ENCODE measurements around the gene FRMD6.

FRMD6 gene

GRCh38 chr14:51674294-51675002 lies 22.7 kb downstream of the FRMD6 start:
- no peak for DNase-seq

- no peak for DNase-seq
Measured at GRCh38 chr14:51676549-51676948, 24.8 kb downstream of the FRMD6 start.

- DNase-seq: no peak
Measured at GRCh38 chr14:51677266-51677665, 25.6 kb downstream of the FRMD6 start.

GRCh38 chr14:51677738-51678137 lies 26.0 kb downstream of the FRMD6 start:
- DNase-seq: no peak

GRCh38 chr14:51680031-51680430 lies 28.3 kb downstream of the FRMD6 start:
- DNase-seq: no peak

- DNase-seq: no peak
Measured at GRCh38 chr14:51681411-51681810, 29.7 kb downstream of the FRMD6 start.

GRCh38 chr14:51682411-51682810 lies 30.7 kb downstream of the FRMD6 start:
- no peak for DNase-seq

GRCh38 chr14:51684760-51685159 lies 33.0 kb downstream of the FRMD6 start:
- no peak for DNase-seq

- no peak for DNase-seq
Measured at GRCh38 chr14:51691176-51691575, 39.5 kb downstream of the FRMD6 start.

- no peak for DNase-seq
Measured at GRCh38 chr14:51692646-51693045, 40.9 kb downstream of the FRMD6 start.

- no peak for DNase-seq
Measured at GRCh38 chr14:51697848-51698247, 46.1 kb downstream of the FRMD6 start.

GRCh38 chr14:51701951-51702350 lies 50.2 kb downstream of the FRMD6 start:
- no peak for DNase-seq

- DNase-seq: no peak
Measured at GRCh38 chr14:51703787-51704186, 52.1 kb downstream of the FRMD6 start.

GRCh38 chr14:51704545-51704944 lies 52.8 kb downstream of the FRMD6 start:
- DNase-seq: no peak

- DNase-seq: no peak
Measured at GRCh38 chr14:51707327-51707726, 55.6 kb downstream of the FRMD6 start.

- no peak for DNase-seq
Measured at GRCh38 chr14:51711505-51711904, 59.8 kb downstream of the FRMD6 start.

- DNase-seq: no peak
Measured at GRCh38 chr14:51715250-51715649, 63.5 kb downstream of the FRMD6 start.

- DNase-seq: no peak
Measured at GRCh38 chr14:51715742-51716141, 64.0 kb downstream of the FRMD6 start.

- DNase-seq: no peak
Measured at GRCh38 chr14:51716610-51717009, 64.9 kb downstream of the FRMD6 start.

GRCh38 chr14:51717766-51718165 lies 66.1 kb downstream of the FRMD6 start:
- DNase-seq: no peak

GRCh38 chr14:51719955-51720354 lies 68.2 kb downstream of the FRMD6 start:
- no peak for DNase-seq

GRCh38 chr14:51723990-51724389 lies 72.3 kb downstream of the FRMD6 start:
- DNase-seq: no peak

GRCh38 chr14:51724650-51725049 lies 72.9 kb downstream of the FRMD6 start:
- no peak for DNase-seq

- DNase-seq: no peak
Measured at GRCh38 chr14:51725061-51725460, 73.4 kb downstream of the FRMD6 start.

GRCh38 chr14:51726166-51726899 lies 74.6 kb downstream of the FRMD6 start:
- DNase-seq: no peak

All from activated naive CD4-positive, alpha-beta T cell treated with Interleukin-2 at 50 U/mL for 16 hours (primary cell).